IPS-NIHi7 (cell line): ENCODE data around the gene LMO1.
A peak's percentile ranks its signal among the peaks of the same experiment; 100 is the strongest.

ENCODE experiments used
- DNase-seq: peaks from one replicate; pipeline ENCODE4 v3.0.0; 2012; ENCODE audit warnings: mixed read lengths; ENCODE audit errors: extremely low spot score

LMO1 gene

GRCh38 chr11:8263109-8263768 lies 439 bp downstream of the LMO1 start:
- DNase-seq: peak; percentile 51

DNA sequence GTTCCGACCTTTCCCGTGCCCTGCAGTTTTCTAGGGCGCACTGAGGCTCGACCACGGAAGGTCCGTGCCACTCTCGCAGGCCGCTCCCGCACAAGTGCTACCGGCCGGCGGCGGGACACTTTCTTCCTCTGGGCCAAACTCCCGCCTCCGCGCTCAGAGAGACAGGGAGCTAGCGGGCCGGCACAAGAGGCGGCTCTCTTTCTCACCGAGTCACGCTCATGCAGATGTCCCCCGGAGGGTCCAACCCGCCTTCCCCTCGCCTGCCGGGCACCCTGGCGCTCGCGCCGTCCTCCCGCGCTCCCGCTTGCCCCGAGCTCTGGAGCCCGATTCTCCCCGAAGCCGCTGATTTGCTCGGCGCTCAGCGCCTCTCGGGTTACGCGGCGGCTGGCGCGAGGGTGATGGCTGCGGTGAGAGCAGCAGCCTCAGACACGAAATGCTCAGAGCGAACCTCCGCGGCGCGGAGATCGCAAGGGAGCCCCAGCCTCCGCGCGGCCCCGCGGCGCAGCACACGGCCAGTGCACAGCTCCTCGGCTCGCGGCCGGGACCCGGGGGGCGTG lies 1.0 kb downstream of the LMO1 start:
- peak; percentile 69 for DNase-seq

DNA sequence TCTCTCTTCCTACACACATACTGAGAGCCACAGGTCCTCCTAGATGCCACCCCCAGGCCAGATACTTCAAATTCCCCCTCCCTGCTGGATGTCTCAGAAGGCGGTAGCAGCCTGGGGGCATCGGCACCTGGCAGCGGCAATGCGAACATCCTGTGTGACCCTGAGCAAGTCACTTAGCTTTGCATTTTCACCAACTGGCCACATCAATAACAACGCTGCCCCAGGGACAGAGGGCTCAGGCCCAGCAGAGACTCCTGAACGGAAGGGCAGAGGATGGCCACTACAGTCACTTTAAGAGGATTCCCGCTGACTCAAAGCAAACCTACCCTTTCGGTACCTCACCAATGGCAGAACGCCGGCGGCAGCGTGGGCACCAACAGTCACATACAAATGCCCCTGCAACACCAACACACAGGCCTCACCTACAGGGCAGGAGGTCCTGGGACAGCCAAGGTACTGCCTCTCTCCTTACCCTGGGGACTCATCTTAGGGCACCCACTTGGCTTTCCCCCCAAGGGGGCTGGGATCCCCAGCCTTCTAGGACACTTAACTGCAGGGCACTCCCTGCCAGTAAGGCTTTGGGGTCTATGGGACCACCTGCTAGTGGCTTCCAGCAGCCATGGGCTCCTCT lies 1.6 kb downstream of the LMO1 start:
- DNase-seq: no peak

DNA sequence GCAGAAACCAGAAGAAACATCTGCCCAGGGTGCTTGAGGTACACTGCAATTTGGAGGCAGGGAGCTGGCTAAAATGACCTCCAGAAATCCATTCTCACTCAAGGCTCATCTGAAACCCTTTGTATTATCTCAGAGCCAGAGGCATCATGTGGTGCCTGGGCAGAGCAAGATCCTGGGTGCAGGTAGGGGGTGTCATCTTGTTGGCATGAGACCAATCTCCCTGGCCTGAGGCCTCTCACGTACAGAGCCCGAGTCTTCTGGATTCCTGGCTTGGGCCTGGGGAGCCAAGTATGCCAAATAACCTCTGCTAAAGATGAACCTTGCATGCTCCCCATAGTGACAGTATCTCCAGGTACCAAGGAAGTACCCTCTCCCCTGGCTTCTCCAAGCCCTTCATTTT lies 2.4 kb downstream of the LMO1 start:
- no peak for DNase-seq

DNA sequence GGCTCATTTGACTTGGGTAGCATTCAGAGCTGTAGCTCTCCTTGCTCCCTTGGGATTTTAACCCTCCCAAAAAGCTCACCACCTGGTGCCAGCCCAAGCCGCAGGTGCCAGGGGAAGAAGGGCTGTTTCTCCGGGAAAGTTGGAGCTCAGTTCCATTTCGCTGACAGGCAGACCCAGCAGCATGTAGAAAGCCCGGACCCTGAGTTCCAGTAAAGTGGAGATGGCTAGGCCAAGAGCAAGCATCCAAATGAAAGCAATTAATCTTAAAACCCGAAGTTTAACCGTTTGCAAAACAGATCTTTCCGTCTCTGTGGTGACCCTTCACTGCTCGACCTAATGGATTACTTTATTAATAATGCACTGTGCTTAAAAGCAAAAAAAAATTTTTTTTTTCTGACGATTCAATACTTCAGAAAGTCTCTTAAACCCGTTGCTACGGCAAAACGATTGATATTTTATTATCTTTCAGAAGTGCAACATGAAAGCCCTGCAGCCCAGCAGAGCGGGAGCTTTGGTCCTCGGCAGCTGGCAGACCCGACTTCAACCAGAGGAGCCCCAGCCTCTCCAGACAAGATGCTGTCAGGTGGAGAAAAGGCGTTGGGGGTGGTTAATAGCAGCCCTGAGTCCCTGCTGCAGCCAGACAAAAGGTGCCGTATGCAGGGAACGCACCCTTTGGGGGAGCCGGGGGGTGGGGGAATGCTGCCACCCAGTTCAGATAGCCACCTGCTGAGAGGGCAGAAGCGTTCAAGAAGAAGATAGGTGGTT lies 3.3 kb downstream of the LMO1 start:
- DNase-seq: no peak

- DNase-seq: no peak
These were observed 4.2 kb downstream of the LMO1 start for GRCh38 chr11:8259306-8259959.

- no peak for DNase-seq
These were observed 4.9 kb downstream of the LMO1 start for GRCh38 chr11:8258784-8259183.

GRCh38 chr11:8258289-8258688 lies 5.4 kb downstream of the LMO1 start:
- no peak for DNase-seq

GRCh38 chr11:8257003-8257664 lies 6.5 kb downstream of the LMO1 start:
- DNase-seq: no peak

- DNase-seq: no peak
These were observed 7.2 kb downstream of the LMO1 start for GRCh38 chr11:8256271-8257002.

GRCh38 chr11:8253566-8253965 lies 10.1 kb downstream of the LMO1 start:
- DNase-seq: no peak

- no peak for DNase-seq
These were observed 10.7 kb downstream of the LMO1 start for GRCh38 chr11:8252946-8253345.

- DNase-seq: no peak
These were observed 11.3 kb downstream of the LMO1 start for GRCh38 chr11:8252388-8252787.

GRCh38 chr11:8251616-8252295 lies 11.9 kb downstream of the LMO1 start:
- DNase-seq: no peak

- DNase-seq: no peak
These were observed 12.6 kb downstream of the LMO1 start for GRCh38 chr11:8250981-8251615.

DNA sequence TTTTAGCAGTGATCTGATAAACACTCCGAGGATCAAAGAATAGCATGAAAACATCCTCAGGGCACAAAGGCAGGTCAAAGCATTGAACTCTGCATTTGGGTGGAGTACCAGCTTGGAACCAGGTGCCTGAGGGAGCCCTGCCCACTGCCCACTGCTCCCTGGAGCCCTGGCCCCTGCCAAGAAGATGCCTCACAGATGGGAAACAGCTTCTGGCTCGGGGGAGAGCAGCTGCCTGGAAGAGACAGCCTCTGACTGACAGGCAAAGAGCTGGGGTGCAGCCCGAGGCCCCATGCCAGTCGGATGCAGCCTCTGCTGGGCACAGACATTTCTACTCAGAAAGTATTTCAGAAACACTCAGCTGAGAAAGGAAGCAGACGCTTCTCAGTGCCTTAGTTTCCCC lies 13.2 kb downstream of the LMO1 start:
- no peak for DNase-seq

GRCh38 chr11:8249482-8249881 lies 14.2 kb downstream of the LMO1 start:
- no peak for DNase-seq

- DNase-seq: no peak
These were observed 14.9 kb downstream of the LMO1 start for GRCh38 chr11:8248786-8249185.

GRCh38 chr11:8247312-8247711 lies 16.4 kb downstream of the LMO1 start:
- no peak for DNase-seq

DNA sequence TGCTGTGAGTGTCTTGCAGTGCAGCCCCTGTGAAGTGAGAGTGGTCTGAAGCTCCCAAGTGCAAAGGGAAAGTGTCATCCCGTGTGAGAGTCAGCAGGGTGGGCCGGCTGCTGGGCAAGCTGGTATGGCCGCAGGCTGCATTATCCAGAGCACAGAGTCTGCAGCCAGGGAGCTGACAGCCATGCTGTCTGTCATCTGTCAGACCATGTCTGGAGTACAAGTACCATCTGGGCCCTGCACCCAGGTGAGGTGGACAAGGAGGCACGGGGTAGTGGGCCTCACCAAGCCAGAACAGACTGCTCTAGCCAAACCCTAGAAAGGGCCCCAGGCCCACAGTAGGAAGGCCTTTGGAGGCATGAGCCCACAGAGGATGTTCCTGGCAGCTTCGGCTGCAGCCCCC lies 20.2 kb downstream of the LMO1 start:
- no peak for DNase-seq
